Dermis blood vessel endothelial cell (primary cell): ENCODE measurements around the gene SMG5. TPM values are rescaled to one million over a fixed set of nuclear protein-coding genes. Genes with fewer than 3 reads are reported as not detected.

ENCODE experiments used
- DNase-seq: peaks from one replicate; pipeline ENCODE4 v3.0.0; 2010
- total RNA-seq: library from RNA; depleted of rRNA; stranded (reverse); fragments of >200 nt; gene quantifications from 2 replicates; pipeline ENCODE4 v1.2.3, GENCODE V29; 2014

Gene SMG5
- total RNA-seq, 1 donor from 2014 or later = 74.2 TPM

DNA sequence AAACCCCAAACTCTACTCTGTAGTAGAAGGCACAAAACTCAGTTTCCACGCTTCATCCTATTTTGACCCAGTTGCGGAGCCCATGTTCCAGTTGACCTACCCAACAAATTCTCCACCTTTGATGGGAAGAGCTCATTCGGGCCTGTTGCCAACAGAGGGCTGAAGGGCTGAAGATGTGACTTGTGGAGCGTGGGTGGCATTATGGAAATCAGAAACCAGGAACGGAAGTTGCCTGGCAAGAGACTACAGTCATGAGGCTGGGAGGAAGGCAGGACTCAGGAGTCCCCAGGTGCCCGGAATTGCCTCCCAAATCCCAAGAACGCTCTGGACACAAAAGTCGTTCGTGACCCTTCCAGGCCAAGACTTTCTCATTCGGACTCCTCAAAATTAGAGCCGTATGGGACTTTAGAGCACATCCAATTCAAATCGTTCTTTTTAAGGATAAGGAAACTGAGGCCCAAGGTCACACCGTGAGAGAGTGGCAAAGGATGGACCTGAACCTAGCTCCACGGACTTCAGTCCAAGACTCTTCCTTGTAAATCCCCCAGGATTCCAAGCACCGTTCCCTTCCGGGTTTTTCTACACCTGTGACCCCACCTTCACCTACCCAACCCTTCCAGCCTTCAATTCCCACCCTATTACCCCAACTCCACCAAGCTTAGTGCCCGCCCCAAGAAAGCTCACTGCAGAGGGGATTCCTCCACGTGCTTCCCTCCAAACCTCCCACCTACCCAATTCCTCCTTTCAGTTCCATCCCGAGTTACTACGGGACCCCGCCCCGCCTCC, 739 bp downstream of the SMG5 start:
- DNase-seq = peak; percentile 46

DNA sequence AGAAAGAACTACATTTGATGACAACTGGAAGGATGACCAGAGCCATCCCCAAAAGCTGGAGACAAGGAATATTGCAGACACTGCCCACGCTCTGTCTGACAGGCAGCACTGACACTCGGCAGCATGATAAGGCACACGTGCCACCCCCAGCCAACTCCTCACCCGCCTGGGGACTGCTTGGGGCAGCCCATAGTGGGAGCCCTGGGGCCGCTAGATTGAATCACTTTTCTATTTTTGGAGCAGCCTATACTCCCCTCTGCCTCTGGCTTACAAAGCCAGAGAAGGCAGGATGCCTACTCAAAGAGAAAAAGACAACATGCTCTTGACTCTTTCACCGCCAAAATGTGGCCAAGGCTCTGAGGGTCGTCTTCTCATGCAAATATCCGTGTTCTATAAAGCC, 1.3 kb downstream of the SMG5 start:
- DNase-seq = peak; percentile 37

DNA sequence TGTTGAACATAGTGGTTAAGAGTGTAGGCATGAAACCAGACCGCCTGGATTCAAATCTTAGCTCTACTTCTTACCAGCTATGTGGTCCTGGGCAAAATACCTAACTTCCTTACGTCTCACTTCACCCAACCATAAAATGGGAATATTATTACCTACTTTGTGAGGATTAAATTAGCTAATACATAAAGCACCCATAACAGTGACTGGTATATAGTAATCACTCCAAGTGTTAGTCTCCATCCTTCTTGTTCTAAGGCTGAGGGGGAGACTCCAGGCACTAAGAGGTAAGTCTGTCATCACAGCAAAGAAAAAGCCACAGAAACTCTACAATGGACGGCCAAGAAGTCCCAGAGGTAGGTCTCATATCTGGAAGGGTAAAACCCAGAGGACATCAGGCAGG, 2.8 kb downstream of the SMG5 start:
- DNase-seq = no peak

DNA sequence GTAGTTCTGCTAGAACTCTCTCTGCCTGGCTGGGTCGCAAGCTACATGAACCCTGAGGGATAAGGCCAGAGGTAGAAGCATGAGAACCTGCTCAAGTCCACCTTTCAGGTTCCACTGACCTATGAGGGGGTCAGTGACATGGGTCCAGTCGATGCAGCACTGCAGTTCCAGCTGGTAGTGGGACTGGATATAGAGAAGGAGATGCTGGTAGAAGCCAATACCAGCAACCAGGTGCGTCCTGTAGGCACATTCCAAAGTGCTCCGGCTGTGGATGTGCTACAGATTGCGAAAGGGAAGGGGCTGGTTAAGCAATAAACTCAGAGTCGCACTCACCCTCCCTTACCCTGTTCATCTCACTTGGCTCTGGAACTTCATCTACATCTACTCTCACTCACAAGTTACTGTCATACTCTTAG, 5.7 kb downstream of the SMG5 start:
- DNase-seq = no peak

DNA sequence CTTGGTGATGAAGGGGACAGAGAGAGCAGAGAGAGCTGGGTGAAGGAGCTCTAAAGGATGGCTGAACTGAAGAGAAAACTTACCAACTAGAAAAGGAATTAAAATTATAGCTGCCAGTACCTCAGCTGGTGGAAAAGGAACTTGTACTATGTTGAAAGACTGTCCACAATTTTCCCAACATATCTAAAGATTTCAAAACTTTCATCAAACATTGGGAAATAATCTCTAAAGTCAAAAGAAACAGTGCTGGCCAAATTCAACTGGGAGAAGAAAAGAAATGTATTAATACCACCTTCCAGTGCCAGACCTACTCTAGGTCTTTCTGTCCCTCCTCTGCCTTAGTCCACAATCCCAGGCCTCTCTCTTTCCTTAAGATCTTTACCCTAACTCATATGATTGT, 6.1 kb downstream of the SMG5 start:
- DNase-seq = no peak

DNA sequence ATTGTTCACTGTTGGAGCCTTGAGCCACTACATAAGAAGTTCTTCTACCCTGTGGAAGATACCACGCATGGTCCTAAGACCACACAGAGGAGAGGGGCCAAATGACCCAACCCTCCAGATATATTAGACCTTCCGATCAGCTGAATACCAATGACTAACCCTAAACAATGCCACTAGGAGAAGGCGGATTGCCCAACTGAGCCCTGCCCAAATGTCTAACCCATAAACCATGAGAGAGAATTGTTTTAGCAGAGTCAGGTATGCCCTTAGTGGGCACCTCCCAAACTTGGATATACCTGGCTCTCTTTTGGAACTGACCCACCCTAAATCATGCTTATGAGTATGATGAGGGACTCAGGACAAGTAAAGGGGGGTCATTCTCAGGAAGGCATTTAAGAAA, 12.3 kb downstream of the SMG5 start:
- no peak for DNase-seq

DNA sequence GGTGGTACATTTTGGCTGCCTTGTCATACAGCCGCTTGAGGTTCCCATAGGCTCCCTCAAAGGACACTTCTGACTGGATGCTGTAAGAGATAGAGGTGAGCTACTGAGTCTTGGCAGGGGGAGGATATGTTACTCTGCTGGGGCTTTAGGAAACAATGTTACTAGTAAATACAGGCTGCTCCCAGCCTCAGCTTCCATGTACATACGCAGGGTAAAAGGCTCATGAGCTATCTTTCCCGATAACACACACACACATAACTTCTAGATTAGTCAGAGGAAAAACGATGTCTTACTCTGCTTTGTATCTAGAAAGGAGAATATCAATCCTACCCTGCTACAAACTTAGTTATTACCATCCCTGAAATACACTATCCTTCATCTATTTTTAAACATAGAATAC, 14.3 kb downstream of the SMG5 start:
- no peak for DNase-seq

DNA sequence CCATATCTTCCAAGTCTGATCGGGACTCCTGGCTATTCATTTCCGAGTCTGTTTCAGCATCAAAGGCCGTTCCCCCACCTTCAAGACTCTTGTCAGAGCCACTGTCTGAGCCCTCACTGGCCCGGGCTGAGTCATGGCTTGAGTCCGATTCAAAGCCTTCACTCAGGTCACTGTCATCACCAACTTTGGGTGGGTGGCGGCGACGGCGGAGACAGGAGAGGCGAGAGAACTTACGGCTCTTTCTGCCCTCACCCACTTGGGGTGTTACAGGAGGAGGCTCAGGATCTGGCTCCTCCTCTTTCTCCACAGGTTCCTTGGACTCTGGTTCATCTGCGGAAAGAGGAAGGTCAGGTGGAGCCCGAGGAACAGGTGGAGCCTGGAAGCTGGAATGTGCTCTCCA, 16.6 kb downstream of the SMG5 start:
- DNase-seq = no peak

DNA sequence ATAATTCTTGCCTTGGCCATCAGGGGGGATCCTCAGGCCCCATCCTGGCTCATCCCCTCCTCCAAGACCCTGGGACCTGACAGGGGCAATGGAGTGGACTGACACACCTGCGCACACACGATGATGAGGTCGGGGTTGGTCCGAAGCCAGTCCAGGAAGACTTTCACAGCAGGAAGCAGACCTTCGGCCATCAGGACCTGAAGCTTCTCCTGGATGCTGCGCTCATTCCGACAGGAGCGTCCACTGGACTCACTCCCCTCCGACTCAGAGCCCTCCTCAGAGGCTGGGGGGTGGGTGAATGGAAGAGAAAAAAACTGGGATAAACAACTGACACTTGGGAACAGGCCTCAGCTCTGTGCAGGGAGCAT, 19.4 kb downstream of the SMG5 start:
- DNase-seq = no peak

DNA sequence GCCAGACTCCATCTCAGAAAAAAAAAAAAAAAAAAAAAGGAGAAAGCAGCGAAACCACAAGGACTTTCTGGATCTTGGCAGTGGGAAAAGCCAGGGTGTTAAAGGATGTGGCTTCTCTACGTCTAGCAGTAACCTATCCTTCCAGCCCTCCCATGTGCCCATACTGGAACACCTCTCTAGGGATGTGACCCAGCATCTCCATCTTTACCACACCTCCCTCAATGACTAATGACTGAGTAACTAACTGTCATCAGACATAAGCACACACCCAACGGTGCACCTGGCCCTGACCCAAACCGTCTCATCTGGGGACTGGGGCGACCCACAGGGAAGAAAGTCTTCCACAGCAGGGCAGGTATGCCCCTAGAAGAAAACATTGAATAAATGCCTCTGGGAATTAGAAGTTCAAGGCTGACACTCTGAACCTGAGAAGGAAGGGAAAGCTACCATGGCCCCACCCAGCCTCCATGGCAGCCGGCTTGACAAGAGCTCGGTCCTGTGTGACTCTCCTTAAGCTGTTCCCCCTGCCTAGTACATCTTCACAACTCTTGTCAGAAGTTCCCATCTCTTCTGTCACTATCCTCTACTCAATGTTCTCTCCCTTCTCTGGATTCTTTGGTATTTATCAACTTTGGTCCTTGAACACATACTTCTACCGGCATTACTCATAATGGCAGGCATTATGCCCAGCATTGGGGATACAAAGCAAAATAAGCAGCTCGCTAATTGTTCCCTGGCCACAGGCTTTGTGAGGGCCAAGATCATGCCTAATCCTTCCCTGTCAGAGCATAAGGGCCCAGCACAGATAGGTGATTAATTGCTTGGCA, 20.0 kb downstream of the SMG5 start:
- no peak for DNase-seq

DNA sequence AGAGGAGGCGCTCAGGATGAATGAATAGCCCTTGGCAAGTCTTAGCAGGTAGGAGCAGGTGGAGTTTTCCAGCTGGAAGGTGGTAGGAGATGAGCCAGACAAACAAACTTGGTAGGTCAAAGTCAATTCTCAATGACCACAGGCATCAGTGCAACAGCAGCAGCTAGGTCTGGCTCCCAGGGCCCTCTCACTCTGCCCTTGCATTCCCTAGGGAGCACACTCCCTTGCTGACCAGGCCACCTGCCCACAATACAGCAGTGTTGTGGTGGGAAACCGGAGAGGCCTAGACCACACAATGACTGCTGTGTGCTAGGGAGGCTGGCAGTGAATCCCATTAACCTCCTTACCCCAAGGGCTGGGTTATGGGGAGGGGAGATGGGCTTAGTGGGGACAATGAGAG, 21.7 kb downstream of the SMG5 start:
- DNase-seq = no peak

DNA sequence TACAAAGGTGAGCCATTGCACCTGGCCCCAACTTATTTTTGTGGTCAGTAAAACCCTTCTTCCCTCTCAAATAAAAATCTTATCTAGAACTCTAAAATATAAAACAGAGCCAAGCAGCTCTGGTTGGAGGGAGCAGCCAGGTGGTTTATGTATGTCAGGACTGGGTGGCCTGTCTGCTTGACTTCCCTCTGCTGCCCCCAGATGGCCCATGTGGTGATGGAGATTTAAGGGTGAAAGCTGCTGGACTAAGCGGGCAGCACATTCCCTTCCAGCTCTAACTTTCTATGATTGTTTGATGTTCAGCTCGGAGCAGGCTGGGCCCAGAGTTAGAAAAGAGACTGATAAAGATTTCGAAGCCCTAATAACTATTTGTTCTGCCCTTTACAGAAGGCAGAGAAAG, 22.8 kb downstream of the SMG5 start:
- peak; percentile 44 for DNase-seq

DNA sequence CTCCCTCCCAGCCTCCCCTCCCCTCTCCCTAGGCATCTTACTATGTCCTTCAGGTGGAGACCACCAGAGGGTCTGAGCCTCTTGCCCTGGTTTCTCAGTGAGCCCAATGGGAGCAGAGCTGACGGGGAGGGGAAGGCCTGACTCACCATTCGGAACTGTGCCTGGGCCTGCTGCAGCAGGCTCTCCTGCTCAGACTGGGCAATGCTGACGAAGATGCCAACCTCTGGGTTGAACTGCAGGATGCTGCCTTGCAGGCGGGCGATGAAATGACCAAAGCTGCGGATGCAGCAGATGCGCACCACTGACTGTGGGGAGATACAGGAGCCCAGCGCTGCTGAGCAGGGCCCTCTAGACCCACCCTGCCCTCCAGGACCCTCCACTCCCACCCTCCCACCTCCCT, 23.8 kb downstream of the SMG5 start:
- DNase-seq = no peak

DNA sequence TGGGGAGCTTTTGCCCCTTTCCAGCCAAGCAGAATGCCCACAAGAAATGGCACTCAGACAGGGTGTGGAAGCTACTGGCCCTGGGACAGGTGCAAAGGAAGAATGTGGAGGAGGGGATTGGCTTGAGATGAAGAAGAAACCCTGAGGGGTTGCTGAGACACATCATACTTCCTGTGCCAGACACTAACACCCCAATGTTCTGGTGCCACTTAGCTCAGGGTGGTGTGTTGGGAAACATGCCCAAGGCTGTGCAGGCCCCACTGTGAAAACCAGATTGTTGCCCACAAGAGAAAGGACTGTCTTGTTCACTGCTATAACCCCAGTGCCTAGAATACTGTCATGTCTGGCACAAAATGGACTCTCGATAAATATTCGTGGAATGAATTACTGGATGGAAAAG, 24.9 kb downstream of the SMG5 start:
- DNase-seq = no peak

DNA sequence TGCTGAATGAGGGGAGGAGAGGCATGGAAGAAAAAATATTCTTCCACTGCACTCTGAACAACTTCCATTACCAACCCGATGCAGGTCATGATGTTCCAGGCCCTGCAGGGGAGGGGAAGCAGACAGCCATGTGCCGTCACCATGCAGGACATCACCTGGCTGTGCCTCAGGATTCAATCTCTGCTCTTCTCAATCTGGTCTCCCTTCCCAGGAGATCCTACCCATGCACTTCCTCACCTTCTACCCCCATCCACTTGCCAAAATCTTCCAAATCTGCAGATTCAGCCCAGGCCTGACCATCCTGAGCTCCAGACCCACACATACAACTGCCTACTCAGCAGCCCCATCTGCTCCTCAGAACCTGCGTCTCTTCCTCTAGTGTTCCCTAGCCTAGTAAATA, 29.0 kb downstream of the SMG5 start:
- no peak for DNase-seq

DNA sequence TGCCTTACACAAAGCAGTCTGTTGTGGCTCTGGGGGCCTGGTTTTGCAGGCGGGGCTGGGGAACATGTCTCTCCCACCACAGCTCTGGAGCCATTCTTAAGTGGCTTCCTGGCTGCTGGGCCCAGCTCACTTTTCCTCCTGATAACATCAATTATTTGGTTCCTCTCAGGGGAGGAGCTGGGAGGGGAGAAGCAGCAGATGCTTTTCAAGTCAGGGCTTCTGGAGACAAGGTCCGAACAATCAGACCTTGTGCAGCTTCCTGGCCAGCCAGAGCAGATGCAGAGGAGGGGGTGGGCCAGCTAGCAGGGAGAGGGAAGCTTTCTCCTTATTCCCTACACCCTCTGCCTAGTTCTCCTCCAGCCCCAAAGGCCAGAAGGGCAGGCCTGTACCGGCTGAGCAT, 31.1 kb downstream of the SMG5 start:
- DNase-seq = peak; percentile 73

DNA sequence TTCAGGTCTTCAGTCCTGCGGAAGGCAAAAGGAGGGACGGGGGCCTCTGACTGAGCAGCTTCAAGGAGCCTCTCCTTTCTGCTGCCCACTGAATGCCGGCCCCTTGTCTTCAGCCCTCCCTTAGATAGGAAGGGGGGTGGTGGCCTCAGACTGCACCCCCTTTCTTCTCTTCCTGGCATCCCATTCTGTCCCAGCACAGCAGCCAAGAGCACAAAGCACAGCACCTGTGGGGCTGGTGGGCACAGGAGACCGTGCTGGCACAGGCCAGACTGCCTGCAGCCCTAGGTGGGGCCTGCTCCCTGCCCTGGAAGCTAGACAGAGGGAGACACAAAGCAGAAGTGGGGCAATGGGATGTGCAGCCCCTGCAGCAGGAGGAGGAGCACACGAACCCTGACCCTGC, 33.0 kb downstream of the SMG5 start:
- DNase-seq = no peak

DNA sequence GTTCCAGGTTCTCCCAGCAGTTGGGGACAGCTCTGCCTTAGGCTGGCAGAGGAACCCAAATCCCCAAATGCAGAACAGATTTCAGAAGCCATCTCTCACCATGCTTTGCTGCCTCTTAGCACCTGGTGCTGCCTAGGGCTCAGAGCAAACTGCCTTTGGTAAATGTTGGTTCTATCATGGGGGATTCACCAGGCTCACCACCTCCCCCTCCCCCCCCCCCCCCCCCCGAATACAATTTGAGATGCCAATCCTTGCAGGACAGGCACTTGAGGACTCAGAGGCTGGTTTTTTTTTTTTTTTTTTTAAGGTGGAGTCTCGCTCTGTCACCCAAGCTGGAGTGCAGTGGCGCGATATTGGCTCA, 34.3 kb downstream of the SMG5 start:
- no peak for DNase-seq

DNA sequence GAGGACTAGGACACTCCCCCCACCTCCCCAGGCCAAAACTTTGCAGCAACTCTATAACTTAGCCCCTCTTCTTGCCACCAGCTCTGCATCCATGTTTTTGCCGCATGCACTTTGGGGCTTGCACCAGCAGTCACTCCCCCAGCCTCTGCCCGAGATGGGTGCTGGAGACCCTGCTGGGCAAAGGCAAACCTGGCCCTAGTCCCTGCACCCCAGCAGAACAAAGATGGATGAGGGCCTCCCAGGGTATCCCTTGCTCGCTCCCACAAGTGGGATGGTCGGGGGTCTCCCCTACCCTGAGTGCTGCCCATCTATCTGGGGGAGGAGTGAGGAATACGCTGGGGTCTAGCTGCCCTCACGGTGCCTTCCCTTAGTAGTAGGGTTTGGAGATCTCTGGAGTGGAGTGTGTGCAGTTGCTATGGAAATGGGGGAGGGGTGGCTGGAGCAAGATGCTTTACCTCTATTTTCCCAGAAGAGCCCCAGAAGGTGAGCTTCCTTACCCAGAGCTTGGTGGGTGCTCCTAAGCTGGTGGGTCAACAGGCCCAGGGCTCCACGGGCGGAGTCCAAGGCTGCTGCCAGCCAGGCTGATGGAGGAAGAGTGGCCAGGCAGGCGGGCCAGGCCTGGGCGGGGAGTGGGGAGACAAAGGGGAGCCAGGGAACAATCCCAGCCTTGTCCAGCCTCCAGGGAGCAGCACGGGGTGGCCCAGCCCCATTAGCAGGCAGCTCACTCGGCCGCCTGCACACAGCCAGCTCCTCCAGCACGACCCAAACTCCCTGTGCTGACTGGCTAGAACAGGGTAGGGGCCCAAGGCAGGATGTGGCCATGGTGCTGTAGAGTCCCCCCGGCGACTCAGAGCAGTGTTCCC, 34.9 kb downstream of the SMG5 start, which contains the start of gene PAQR6:
Gene PAQR6 (minus strand): TSS at position 597 of the 863 bp plus-strand sequence. CDS start 1,325 bp downstream, outside the sequence.
- no peak for DNase-seq

DNA sequence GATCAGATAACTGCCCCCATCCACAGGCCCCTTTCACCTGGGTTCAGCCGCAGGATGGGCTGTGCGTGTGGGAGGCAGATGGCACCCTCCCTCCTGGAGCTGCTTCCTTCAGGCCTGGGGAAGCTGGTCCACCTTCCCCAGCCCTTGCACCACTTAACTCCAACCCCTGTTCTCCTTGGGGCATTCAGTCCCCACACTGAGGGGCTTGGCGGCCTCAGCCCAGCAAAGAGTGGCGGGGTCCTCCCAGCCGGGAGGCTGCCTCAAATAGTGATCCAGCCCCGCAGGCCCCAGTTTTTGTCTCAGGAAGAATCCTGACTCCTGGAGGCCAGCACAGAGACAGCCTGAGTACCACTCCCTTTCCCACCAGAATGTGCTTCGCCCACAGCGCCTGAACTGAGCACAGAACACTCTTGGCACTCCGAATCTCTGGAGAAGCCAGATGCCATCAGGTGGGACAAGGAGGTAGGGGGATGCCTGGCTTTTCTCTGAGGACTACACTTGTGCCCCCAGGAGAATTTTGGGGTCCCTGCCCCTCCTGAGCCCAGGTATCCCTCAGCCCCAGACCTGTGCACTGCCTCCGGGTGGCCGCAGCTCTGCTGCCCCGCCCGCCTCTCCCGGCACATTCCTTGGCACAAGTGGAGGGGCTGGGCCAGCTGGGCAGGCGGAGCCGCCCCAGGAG, 35.7 kb downstream of the SMG5 start:
- DNase-seq = no peak

DNA sequence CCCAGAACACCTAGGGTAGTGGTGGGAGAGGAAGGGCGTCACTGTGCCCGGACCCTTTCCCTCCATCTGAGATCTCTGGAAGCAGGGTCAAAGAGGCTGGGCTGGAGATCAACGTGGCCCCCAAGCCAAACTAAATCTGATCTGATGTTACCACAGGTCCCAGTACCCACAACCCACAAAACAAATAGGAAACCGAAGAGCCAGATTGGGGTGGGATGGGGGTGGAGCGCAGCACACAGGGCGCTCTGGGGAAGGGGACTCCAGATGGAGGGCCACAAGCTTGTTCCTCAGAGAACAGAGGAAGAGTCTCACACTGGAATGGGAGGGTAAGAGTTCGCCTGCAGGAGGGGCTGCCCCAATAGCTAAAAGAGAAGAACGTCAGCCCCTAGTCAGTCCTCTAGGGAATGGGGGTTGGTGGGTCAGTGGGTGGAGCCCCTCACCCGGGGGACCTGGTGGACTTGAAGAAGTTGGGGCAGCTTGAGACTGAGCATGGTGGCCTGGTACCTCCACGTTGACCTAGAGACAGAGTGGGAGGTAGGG, 36.3 kb downstream of the SMG5 start:
- DNase-seq = no peak
